Astrocyte (in vitro differentiated cells and primary cell): Measurements from ENCODE around the gene CDX2.

Experiments used
- EZH2 ChIP-seq: IDR thresholded peaks from 2 replicates; pipeline ENCODE4 v1.6.1; 2012; ENCODE audit warnings: mild to moderate bottlenecking, low read length, inconsistent platforms; ENCODE audit not compliant: insufficient read depth
- TF ChIP-seq, protein P1 (sequence below): IDR thresholded peaks from 2 replicates; pipeline ENCODE4 v1.5.1; 2011; ENCODE audit warnings: low read depth, mild to moderate bottlenecking, inconsistent platforms, low read length, moderate library complexity; ENCODE audit not compliant: insufficient read depth

DNA sequence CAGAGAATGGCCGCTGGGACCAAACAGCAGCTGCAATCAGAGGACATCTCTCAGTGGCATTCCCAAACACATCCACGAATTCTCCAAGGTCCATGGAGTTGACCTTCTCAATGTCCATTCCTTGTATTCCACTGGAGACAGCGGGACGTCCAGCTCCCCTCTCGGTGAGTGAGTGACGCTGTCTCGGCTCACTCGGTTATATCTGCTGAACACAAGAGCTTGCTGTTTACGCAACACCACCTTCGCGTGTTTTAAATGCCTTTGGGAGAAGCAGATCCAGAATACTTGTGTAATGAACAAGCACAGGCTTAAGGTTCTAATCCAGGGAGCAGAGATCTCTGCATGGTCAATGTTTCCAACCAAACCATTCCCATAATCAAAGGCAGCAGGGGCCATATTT lies 19.4 kb upstream of the CDX2 start, which contains the start of gene URAD:
- TF ChIP-seq, protein P1, sequence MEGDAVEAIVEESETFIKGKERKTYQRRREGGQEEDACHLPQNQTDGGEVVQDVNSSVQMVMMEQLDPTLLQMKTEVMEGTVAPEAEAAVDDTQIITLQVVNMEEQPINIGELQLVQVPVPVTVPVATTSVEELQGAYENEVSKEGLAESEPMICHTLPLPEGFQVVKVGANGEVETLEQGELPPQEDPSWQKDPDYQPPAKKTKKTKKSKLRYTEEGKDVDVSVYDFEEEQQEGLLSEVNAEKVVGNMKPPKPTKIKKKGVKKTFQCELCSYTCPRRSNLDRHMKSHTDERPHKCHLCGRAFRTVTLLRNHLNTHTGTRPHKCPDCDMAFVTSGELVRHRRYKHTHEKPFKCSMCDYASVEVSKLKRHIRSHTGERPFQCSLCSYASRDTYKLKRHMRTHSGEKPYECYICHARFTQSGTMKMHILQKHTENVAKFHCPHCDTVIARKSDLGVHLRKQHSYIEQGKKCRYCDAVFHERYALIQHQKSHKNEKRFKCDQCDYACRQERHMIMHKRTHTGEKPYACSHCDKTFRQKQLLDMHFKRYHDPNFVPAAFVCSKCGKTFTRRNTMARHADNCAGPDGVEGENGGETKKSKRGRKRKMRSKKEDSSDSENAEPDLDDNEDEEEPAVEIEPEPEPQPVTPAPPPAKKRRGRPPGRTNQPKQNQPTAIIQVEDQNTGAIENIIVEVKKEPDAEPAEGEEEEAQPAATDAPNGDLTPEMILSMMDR, result no peak
- no peak for TF ChIP-seq EZH2
